Upper lobe of left lung (tissue), 4 donors: ENCODE measurements around the gene TMEM200C.

Experiments used
- EP300 ChIP-seq, 4 donors: sonication (generic); formaldehyde crosslinking; IDR thresholded peaks; one replicate each; pipeline ENCODE4 v1.5.1; 2017; ENCODE audit warnings: antibody characterized with exemption in 4 of 4, control low read depth in 2 of 4
- POLR2A ChIP-seq, 4 donors: fragments of 450-650 bp; IDR thresholded peaks; one replicate each; pipeline ENCODE4 v1.5.1; 2016 to 2017; ENCODE audit warnings: antibody characterized with exemption in 4 of 4, mild to moderate bottlenecking in 2 of 4
- POLR2AphosphoS5 ChIP-seq, 2 donors: sonication (generic); formaldehyde crosslinking; IDR thresholded peaks; one replicate each; pipeline ENCODE4 v1.5.1; 2017; ENCODE audit warnings: antibody characterized with exemption in 2 of 2
- TF ChIP-seq, protein P1 (sequence below), 6 experiments: fragments of 450-650 bp in 4 of 6; fragments of 200-600 bp in 2 of 6; sonication (generic) in 2 of 6; IDR thresholded peaks; one replicate each; pipeline ENCODE4 v1.5.1; 2016 to 2019; ENCODE audit warnings: antibody characterized with exemption in 6 of 6

DNA sequence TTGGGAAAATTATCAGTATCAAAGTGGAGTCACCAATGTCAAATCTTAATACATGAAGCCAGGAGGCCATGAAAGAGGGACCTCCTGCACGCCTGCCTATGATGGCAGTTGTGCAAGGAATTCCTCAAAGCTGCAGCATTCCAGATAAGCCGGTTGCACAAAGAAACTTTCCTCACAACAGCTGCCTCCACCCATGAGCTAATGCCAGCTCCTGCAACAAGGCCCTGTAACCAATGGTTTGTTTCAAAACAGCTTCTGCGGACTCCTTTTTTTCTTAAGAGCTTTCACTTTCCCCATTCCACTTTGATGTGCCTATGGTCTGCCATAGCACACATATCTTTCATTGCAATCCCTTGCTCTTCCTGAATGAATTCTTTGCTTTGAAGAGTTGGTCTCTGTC lies 22.4 kb downstream of the TMEM200C start:
- TF ChIP-seq, protein P1, sequence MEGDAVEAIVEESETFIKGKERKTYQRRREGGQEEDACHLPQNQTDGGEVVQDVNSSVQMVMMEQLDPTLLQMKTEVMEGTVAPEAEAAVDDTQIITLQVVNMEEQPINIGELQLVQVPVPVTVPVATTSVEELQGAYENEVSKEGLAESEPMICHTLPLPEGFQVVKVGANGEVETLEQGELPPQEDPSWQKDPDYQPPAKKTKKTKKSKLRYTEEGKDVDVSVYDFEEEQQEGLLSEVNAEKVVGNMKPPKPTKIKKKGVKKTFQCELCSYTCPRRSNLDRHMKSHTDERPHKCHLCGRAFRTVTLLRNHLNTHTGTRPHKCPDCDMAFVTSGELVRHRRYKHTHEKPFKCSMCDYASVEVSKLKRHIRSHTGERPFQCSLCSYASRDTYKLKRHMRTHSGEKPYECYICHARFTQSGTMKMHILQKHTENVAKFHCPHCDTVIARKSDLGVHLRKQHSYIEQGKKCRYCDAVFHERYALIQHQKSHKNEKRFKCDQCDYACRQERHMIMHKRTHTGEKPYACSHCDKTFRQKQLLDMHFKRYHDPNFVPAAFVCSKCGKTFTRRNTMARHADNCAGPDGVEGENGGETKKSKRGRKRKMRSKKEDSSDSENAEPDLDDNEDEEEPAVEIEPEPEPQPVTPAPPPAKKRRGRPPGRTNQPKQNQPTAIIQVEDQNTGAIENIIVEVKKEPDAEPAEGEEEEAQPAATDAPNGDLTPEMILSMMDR (IDR thresholded peaks at IDR 0.05): no peak
- TF ChIP-seq POLR2AphosphoS5 (IDR thresholded peaks at IDR 0.05) (no peak), EP300 (IDR thresholded peaks at IDR 0.05) (no peak), POLR2A (IDR thresholded peaks at IDR 0.05) (no peak)
